GM12878 (cell line): ENCODE measurements around the gene DPH1.

Experiments
- CTCF ChIP-seq, 3 experiments: IDR thresholded peaks in 2 of 3; conservative IDR thresholded peaks in 1 of 3; 2 replicates each; pipeline ENCODE4 v1.5.1; 2011; ENCODE audit warnings: low read depth in 3 of 3, low read length in 3 of 3, mild to moderate bottlenecking in 3 of 3, control low read depth in 2 of 3, moderate library complexity in 2 of 3, inconsistent platforms in 1 of 3, mixed read lengths in 1 of 3; ENCODE audit not compliant: control insufficient read depth in 2 of 3, insufficient read depth in 1 of 3; ENCODE audit errors: extremely low read depth in 1 of 3
- ETV6 ChIP-seq, 2 experiments: fragments of 450-650 bp in 1 of 2; IDR thresholded peaks in 1 of 2; conservative IDR thresholded peaks in 1 of 2; 2 replicates each; pipeline ENCODE4 v1.6.1; 2014; ENCODE audit warnings: antibody characterized with exemption in 1 of 2, borderline replicate concordance in 1 of 2, low read depth in 1 of 2, mild to moderate bottlenecking in 1 of 2, moderate library complexity in 1 of 2
- EZH2 ChIP-seq: IDR thresholded peaks from 2 replicates; pipeline ENCODE4 v1.6.1; 2012; ENCODE audit warnings: low read depth, mild to moderate bottlenecking, control low read depth, inconsistent platforms, low read length, borderline replicate concordance; ENCODE audit not compliant: control insufficient read depth
- HSF1 ChIP-seq: fragments of 150-350 bp; IDR thresholded peaks from 2 replicates; pipeline ENCODE4 v1.6.1; 2014; ENCODE audit warnings: mild to moderate bottlenecking, low read depth, low read length
- POLR2AphosphoS5 ChIP-seq: IDR thresholded peaks from 2 replicates; pipeline ENCODE4 v1.6.1; 2011; ENCODE audit warnings: mild to moderate bottlenecking, low read length, inconsistent platforms
- SMC3 ChIP-seq: IDR thresholded peaks from 2 replicates; pipeline ENCODE4 v1.6.1; 2011; ENCODE audit warnings: low read length, improper control_type of control experiment, borderline replicate concordance
- TCF7 ChIP-seq: IDR thresholded peaks from 2 replicates; pipeline ENCODE4 v1.6.1; 2014; ENCODE audit warnings: antibody characterized with exemption, borderline replicate concordance
- ZZZ3 ChIP-seq: IDR thresholded peaks from 2 replicates; pipeline ENCODE4 v1.6.1; 2011; ENCODE audit warnings: low read depth; ENCODE audit not compliant: control insufficient read depth, insufficient read length

GRCh38 chr17:2076087-2076984 is 46.4 kb downstream of the DPH1 start:
- TF ChIP-seq EZH2 (no peak), CTCF (IDR thresholded peaks at IDR 0.05 in 2 of 3, conservative IDR thresholded peaks at IDR 0.05 in 1 of 3; ENCODE audit: control insufficient read depth in 2 of 3, extremely low read depth in 1 of 3, insufficient read depth in 1 of 3, low read depth in 3 of 3, low read length in 3 of 3) (no peak), SMC3 (no peak), TCF7 (no peak), ETV6 (conservative IDR thresholded peaks at IDR 0.05 in 1 of 2, IDR thresholded peaks at IDR 0.05 in 1 of 2; ENCODE audit: borderline replicate concordance in 1 of 2, low read depth in 1 of 2) (no peak), POLR2AphosphoS5 (no peak), HSF1 (no peak), ZZZ3 (no peak)
